Fibroblast of mammary gland (primary cell): ENCODE measurements around the gene COL12A1.

ENCODE experiments used
- DNase-seq: peaks from one replicate; pipeline ENCODE4 v3.0.0-alpha.2; 2010; ENCODE audit warnings: low read depth
- H3K4me3 ChIP-seq: 2 replicates; pipeline ENCODE4 v1.5.1; 2011; ENCODE audit warnings: low read depth, mild to moderate bottlenecking, low read length, moderate library complexity; ENCODE audit not compliant: control insufficient read depth
- CTCF ChIP-seq: conservative IDR thresholded peaks from 2 replicates; pipeline ENCODE4 v1.5.1; 2011; ENCODE audit warnings: low read depth, low read length, inconsistent platforms; ENCODE audit not compliant: control insufficient read depth, insufficient read depth

The COL12A1 gene

GRCh38 chr6:75205776-75206575 is at the start of gene COL12A1:
TSS of gene COL12A1 (minus strand) at chr6:75206053. CDS start at chr6:75202792, 3,261 bp downstream.
- no peak for TF ChIP-seq CTCF
- H3K4me3 ChIP-seq, result peak within 1 kb of the TSS; percentile 99
- peak; percentile 99 for DNase-seq

GRCh38 chr6:75250552-75250951 is 44.7 kb upstream of the COL12A1 start:
- DNase-seq, result no peak
- no peak for TF ChIP-seq CTCF
- no peak overlapping the region for H3K4me3 ChIP-seq

GRCh38 chr6:75249837-75250236 is 44.0 kb upstream of the COL12A1 start:
- DNase-seq, result no peak
- TF ChIP-seq CTCF, result no peak
- H3K4me3 ChIP-seq, result no peak overlapping the region

GRCh38 chr6:75246386-75246785 is 40.5 kb upstream of the COL12A1 start:
- no peak for DNase-seq
- no peak for TF ChIP-seq CTCF
- no peak overlapping the region for H3K4me3 ChIP-seq

GRCh38 chr6:75244063-75244584 is 38.3 kb upstream of the COL12A1 start:
- H3K4me3 ChIP-seq, result peak overlapping the region; percentile 87
- DNase-seq, result peak; percentile 29
- no peak for TF ChIP-seq CTCF

- peak; percentile 98 for DNase-seq
- H3K4me3 ChIP-seq, result peak within 1 kb of the TSS; percentile 87
- TF ChIP-seq CTCF, result no peak
These were observed 37.6 kb upstream of the COL12A1 start, which contains the start of gene COX7A2 for GRCh38 chr6:75243333-75244062. TSS of gene COX7A2 (minus strand) at chr6:75243801. CDS start at chr6:75243734, 67 bp downstream.
